ENCODE measurements around the gene GART.

DNA sequence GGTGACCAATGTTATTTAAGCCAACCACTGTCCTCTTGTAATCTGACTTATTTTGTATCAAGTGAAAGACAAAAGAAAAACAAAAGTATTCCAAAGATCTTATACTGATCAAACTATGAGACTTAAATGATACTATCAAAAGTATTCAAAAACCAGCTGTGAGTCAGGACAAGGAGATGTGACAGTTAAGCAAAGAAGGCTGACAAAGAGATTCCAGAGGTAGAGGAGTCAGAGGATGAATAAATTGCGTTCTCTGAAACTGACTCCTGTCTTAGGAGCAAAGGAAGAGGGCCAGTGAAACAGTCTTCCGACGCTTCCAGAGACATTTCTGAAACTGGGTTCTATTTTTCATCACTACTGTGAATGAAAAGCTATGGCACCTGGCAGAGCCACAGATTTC, 83.1 kb downstream of the GART start:
- TF ChIP-seq, protein P1, sequence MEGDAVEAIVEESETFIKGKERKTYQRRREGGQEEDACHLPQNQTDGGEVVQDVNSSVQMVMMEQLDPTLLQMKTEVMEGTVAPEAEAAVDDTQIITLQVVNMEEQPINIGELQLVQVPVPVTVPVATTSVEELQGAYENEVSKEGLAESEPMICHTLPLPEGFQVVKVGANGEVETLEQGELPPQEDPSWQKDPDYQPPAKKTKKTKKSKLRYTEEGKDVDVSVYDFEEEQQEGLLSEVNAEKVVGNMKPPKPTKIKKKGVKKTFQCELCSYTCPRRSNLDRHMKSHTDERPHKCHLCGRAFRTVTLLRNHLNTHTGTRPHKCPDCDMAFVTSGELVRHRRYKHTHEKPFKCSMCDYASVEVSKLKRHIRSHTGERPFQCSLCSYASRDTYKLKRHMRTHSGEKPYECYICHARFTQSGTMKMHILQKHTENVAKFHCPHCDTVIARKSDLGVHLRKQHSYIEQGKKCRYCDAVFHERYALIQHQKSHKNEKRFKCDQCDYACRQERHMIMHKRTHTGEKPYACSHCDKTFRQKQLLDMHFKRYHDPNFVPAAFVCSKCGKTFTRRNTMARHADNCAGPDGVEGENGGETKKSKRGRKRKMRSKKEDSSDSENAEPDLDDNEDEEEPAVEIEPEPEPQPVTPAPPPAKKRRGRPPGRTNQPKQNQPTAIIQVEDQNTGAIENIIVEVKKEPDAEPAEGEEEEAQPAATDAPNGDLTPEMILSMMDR (conservative IDR thresholded peaks at IDR 0.05; ENCODE audit: low read length): no peak
- TF ChIP-seq EZH2phosphoT487 (IDR thresholded peaks at IDR 0.05; ENCODE audit: borderline replicate concordance, low read depth, low read length): no peak

All from OCI-LY7 (cell line).